ENCODE data around the gene SACS. TPM values are rescaled to one million over a fixed set of nuclear protein-coding genes. Genes with fewer than 3 reads are reported as not detected.

The SACS gene
- total and polyA plus RNA-seq, 2 of the 4 experiments (the other 2 are of a cell fraction) = 14.7 to 121 TPM

- H3K27me3 ChIP-seq (ENCODE audit: control insufficient read depth, insufficient read depth, low read length) = no peaks in the 10 kb centered on the region
- ChIA-PET CTCF (no interaction called here), POLR2A (ENCODE audit: unreplicated experiment) (no interaction called here)
- peak overlapping the region; percentile 60 for H2AFZ ChIP-seq (replicated peaks; ENCODE audit: low read length, poor library complexity)
- H4K5ac ChIP-seq (ENCODE audit: low read depth, low read length) = peak overlapping the region; percentile 84
- peak overlapping the region; percentile 64 to 70 for H4K8ac ChIP-seq (ENCODE audit: low read depth in 2 of 2, low read length in 2 of 2)
- H4K20me1 ChIP-seq (ENCODE audit: insufficient read depth, low read length) = no peaks in the 10 kb centered on the region
- intact Hi-C loops (cut with micrococcal nuclease) = no loop called here
- 59% methylated on average over 6 of the region's 17 CpGs; no CpG with 5 or more reads in 1 of the 2 experiments for WGBS, 2 experiments (ENCODE audit: extremely low coverage in 2 of 2, insufficient read length in 1 of 2)
- H3K27ac ChIP-seq (ENCODE audit: insufficient read depth, low read length) = peak overlapping the region; percentile 45
- H3K9me3 ChIP-seq (ENCODE audit: control insufficient read depth, insufficient read depth, low read length) = no peaks in the 10 kb centered on the region
- H3K18ac ChIP-seq (ENCODE audit: low read depth, low read length) = peak overlapping the region; percentile 78
- peak overlapping the region; percentile 81 for H2BK120ac ChIP-seq (ENCODE audit: low read depth, low read length)
- peak overlapping the region; percentile 49; the same call in 2 of the 3 replicates for H2BK15ac ChIP-seq (ENCODE audit: low read depth, low read length)
- peak overlapping the region; percentile 47 for H3K14ac ChIP-seq (replicated peaks; ENCODE audit: low read depth, low read length)
- peak overlapping the region; percentile 43 for H2BK5ac ChIP-seq (ENCODE audit: low read depth, low read length, poor library complexity, severe bottlenecking)
- in situ Hi-C loops (cut with MboI; ENCODE audit: low sequenced_read_pairs) = loop anchor here (25.0 kb wide), 2 partner anchors 1362 to 1687 kb away; no protein-coding TSS in a partner anchor
- H3K4ac ChIP-seq (ENCODE audit: low read depth, low read length) = peak overlapping the region; percentile 81
- H3K36me3 ChIP-seq (ENCODE audit: control insufficient read depth, insufficient read depth, low read length) = peaks cover 2% of the 10 kb centered on the region
- peak overlapping the region; percentile 62 for H3K23ac ChIP-seq (ENCODE audit: low read depth, low read length)
- peak overlapping the region; percentile 49 for H4K91ac ChIP-seq (ENCODE audit: insufficient read depth, low read depth, low read length)
- peaks cover 20% of the 10 kb centered on the region for H3K9me1 ChIP-seq (ENCODE audit: insufficient read depth, low read length)
- peak; percentile 32 for DNase-seq
- no TSS peak for BruUV-seq (replicated peaks)
- peak overlapping the region; percentile 39 for H3K4me2 ChIP-seq (ENCODE audit: low read depth, low read length)
- H2AK5ac ChIP-seq (ENCODE audit: low read depth, low read length) = peak overlapping the region; percentile 74
- peaks cover 20% of the 10 kb centered on the region for H3K4me1 ChIP-seq (ENCODE audit: control insufficient read depth, insufficient read depth, low read length)
- H2BK20ac ChIP-seq (ENCODE audit: low read depth, low read length) = peak overlapping the region; percentile 64
- no peak overlapping the region for H3K4me3 ChIP-seq (ENCODE audit: insufficient read depth, low read depth, low read length)
- H2AK9ac ChIP-seq (replicated peaks; ENCODE audit: low read depth, low read length, poor library complexity) = peak overlapping the region; percentile 18
- H3K56ac ChIP-seq (ENCODE audit: extremely low read depth, insufficient read depth, low read length) = no peak overlapping the region
- no peak for TF ChIP-seq MXI1 (IDR thresholded peaks at IDR 0.05; ENCODE audit: borderline replicate concordance, low read depth, low read length)
- TF ChIP-seq MAZ (IDR thresholded peaks at IDR 0.05; ENCODE audit: borderline replicate concordance, low read depth, low read length) = no peak
- no peak for TF ChIP-seq RAD21 (IDR thresholded peaks at IDR 0.05; ENCODE audit: low read length)
- no peak for TF ChIP-seq CHD1 (IDR thresholded peaks at IDR 0.05; ENCODE audit: low read depth, low read length)
- TF ChIP-seq POLR2A (IDR thresholded peaks at IDR 0.05; ENCODE audit: low read depth, low read length) = no peak
- no peak for TF ChIP-seq RFX5 (IDR thresholded peaks at IDR 0.05; ENCODE audit: low read depth, low read length)
- TF ChIP-seq NFE2L2 (IDR thresholded peaks at IDR 0.05; ENCODE audit: low read depth, low read length) = no peak
- TF ChIP-seq RCOR1 (IDR thresholded peaks at IDR 0.05; ENCODE audit: insufficient replicate concordance, low read length) = no peak
- no peak for TF ChIP-seq USF2 (IDR thresholded peaks at IDR 0.05; ENCODE audit: low read depth, low read length)
- ATAC-seq (ENCODE audit: low read depth) = 0 out of 2 replicates have a peak, but pooled peaks have one; percentile 3
- H3K79me1 ChIP-seq (ENCODE audit: low read depth in 1 of 2, low read length in 2 of 2) = peaks cover 0 to 10% of the 10 kb centered on the region in 2 experiments; a peak in 1 of 4 replicates
- dilution Hi-C loops (cut with HindIII; ENCODE audit: low sequenced_read_pairs, unreplicated experiment) = no loop called here
- H3K9ac ChIP-seq (ENCODE audit: low read depth, low read length) = peak overlapping the region; percentile 24
These were observed 109.4 kb downstream of the SACS start for GRCh38 chr13:23323946-23324709.

Data from IMR-90 (cell line).